HTR-8/SVneo (cell line): ENCODE measurements around the gene SMG9.

Experiments
- DNase-seq: peaks from one replicate; pipeline ENCODE4 v3.0.0; 2011; ENCODE audit warnings: low spot score, mixed read lengths; ENCODE audit not compliant: insufficient read length
- FAIRE-seq: peaks from 2 replicates; lab custom pipeline; 2011; peaks lifted over from hg19 to GRCh38; lab: Jason Lieb, UNC

The SMG9 gene

DNA sequence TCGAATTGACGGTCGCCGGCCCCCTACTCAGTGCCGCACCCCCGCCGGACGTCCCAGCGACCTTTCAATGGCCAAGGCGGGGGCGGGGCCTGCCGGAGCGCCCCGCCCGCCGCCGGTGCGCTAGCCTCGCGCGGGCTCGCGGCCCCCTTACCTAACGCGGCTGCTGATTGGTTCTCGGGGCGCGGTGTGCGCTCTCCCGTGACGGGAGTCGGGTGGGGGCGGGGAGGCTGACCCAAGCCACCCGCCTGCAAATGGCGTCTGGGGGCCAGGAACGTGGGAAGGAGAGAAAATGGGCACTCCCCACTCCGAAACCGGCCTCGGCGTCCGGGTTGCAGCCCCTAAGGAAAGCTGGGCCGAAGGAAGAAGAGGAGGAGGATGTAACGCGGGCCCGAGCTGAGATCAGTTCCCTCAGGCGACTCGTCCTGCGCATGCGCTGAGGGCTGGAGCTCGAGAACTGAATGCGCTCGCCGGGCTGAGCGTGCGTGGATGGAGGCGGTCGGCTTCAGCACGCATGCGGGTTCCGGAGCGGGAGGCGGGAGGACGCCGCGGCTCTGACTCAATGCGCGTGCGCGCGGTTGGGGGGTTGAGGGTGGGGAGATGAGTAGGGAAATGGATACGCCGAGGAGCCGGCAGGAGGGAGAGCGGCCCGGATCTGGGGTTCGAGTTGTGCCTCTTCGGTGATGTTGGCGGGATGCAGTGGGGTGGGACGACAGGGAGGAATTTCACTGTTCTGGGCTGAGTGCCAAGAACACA, at the start of gene SMG9:
Gene SMG9, minus strand, starts transcription at position 460 of the 753 bp plus-strand sequence. CDS start 4,221 bp downstream, outside the sequence.
- peak; percentile 89 for FAIRE-seq
- DNase-seq, result peak; percentile 96

- DNase-seq (no peak), FAIRE-seq (no peak)
Observed at GRCh38 chr19:43804432-43804831, 49.7 kb upstream of the SMG9 start.

- FAIRE-seq (no peak), DNase-seq (no peak)
Observed at GRCh38 chr19:43802216-43802951, 47.6 kb upstream of the SMG9 start, which contains the start of gene LYPD5. TSS of gene LYPD5 (minus strand) at chr19:43802447. CDS start at chr19:43802380, 67 bp downstream.

GRCh38 chr19:43799502-43800142, 44.9 kb upstream of the SMG9 start:
- DNase-seq (no peak), FAIRE-seq (no peak)

- DNase-seq (peak; percentile 41), FAIRE-seq (peak; percentile 96)
Observed at GRCh38 chr19:43798546-43799409, 44.0 kb upstream of the SMG9 start.

GRCh38 chr19:43798026-43798545, 43.3 kb upstream of the SMG9 start:
- DNase-seq (no peak), FAIRE-seq (peak; percentile 81)

GRCh38 chr19:43797556-43797955, 42.8 kb upstream of the SMG9 start:
- FAIRE-seq (no peak), DNase-seq (no peak)

GRCh38 chr19:43797118-43797517, 42.4 kb upstream of the SMG9 start:
- FAIRE-seq (no peak), DNase-seq (no peak)

GRCh38 chr19:43790587-43790986, 35.8 kb upstream of the SMG9 start:
- no peak for FAIRE-seq
- no peak for DNase-seq

DNA sequence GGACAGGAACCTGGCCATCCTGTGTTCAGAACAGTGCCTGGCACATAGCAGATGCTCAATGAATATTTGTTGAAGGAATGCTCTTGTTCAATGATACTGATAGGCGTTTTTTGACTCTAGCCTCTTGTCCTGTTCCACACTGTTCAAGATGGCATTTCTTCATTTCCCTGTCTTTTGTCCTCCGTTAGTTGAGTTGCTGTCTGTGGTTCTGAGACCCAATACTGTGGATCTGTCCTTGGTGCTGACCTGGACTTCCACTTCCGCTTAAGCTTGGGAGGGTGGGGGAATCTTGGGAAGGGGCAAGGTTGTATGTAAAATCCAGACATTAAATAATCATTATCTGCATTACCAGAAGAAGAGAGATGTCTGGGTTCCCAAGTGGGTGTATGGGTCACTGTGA, 34.3 kb upstream of the SMG9 start:
- no peak for DNase-seq
- no peak for FAIRE-seq

GRCh38 chr19:43786665-43787064, 31.9 kb upstream of the SMG9 start:
- no peak for DNase-seq
- no peak for FAIRE-seq

- peak; percentile 62 for DNase-seq
- no peak for FAIRE-seq
Observed at GRCh38 chr19:43784981-43785808, 30.4 kb upstream of the SMG9 start.

DNA sequence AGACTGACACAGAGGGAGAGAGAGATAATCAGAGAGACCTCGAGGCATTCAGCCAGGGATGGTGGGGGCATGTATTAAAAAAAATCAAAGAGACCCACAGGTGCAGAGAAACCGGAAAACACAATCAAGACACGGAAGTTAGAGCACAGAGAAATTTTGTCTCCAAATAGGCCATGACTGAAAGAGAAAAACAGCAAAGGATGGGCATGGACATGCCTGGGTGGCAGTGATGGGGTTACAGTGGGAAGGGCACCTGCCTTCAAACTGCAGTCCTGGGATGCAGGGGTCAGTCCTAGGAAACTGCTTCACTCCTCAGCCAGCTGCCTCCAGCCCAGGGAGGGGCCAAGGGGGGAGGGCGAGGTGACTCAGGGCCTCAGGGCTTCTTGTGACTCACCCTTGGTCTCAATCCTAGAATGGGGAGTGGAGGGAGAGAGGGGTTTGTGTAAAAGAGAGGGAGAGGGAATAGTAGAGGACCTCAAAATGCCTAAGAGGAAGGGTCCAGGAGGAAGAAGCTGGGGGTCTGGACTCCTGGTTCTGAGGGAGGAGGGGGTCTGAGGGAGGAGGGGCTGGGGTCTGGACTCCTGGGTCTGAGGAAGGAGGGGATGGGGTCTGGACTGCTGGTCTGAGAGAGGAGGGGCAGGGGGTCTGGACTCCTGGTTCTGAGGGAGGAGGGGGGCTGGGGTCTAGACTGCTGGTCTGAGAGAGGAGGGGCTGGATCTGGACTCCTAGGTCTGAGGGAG, 29.6 kb upstream of the SMG9 start:
- peak; percentile 78 for DNase-seq
- FAIRE-seq, result no peak

DNA sequence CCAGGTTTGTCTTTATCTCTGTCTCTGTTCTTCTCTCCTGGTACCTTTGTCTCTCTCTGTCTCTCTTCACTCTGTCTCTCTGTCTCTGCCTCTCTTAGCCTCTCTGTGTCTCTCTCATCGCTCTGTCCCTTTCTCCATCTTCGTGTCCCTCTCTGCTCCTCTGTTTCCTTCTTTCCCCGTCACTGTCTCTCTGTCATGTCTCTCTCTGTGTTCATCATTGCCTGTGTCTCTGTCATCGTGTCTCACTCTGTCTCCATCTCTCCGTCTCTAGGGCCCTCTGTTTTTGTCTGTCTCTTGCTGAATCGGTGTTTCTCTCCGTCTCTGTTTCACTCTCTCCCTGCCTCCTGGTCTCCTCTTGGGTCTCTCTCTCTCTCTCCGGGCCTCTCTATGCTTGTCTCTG, 28.9 kb upstream of the SMG9 start:
- FAIRE-seq, result no peak
- no peak for DNase-seq

DNA sequence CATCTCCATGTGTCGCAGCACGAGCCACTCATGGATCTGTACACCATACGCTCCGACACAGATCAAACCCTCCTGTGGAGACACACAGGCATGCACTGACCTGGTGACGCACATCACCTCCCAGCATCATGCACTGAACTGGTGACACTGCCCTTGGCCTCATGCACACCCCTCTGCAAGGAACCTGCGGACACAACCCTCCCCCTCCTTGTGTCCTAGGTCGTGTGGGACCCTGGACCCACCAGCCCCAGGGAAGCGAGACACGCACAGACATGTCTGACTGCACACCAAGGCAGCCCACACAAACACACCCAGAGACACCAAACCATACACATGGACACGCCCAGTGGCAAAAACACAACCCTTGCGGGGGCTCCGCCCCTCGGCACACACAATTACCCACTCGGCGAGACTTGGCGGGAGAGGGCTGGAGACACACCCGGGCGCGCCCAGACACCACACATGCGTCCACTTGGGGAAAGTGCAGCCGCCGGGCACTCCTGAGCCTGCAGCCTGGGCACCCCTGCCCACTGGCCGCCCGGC, 28.0 kb upstream of the SMG9 start:
- DNase-seq (no peak), FAIRE-seq (peak; percentile 52)

DNA sequence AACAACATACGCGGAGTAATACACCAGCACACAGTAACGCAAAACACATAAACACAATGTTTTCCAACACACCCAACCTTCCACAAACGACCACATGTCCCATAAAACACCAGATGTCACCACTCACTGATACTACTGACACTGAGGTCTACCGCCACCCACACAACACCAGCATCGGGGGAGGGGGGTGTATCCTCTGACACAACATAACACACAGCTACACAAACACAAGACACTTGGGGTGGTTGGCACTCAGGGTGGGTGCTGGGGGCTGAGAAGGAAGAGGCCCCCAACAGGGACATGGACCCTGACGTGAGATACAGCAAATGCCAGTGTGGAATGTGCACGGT, 27.5 kb upstream of the SMG9 start:
- no peak for DNase-seq
- FAIRE-seq, result no peak

GRCh38 chr19:43781630-43782310, 27.0 kb upstream of the SMG9 start:
- FAIRE-seq (no peak), DNase-seq (no peak)
